Prostate gland (tissue), 2 donors: Measurements from ENCODE around the gene TBRG1.

ENCODE experiments used
- CTCF ChIP-seq, 4 experiments: fragments of 200-600 bp in 2 of 4; fragments of 450-650 bp in 2 of 4; sonication (generic) in 2 of 4; IDR thresholded peaks; 1 replicate in 3 of 4; 2 replicates in 1 of 4; pipeline ENCODE4 v1.5.1; 2016 to 2019; ENCODE audit warnings: antibody characterized with exemption in 4 of 4, mild to moderate bottlenecking in 2 of 4, moderate library complexity in 2 of 4
- POLR2A ChIP-seq: fragments of 450-650 bp; IDR thresholded peaks from one replicate; pipeline ENCODE4 v1.6.1; 2016; ENCODE audit warnings: antibody characterized with exemption, mild to moderate bottlenecking
- POLR2AphosphoS5 ChIP-seq: sonication (generic); formaldehyde crosslinking; IDR thresholded peaks from one replicate; pipeline ENCODE4 v1.6.1; 2017; ENCODE audit warnings: antibody characterized with exemption

- TF ChIP-seq CTCF (IDR thresholded peaks at IDR 0.05) = no peak
- TF ChIP-seq POLR2AphosphoS5 = no peak
- TF ChIP-seq POLR2A = no peak
These were observed 20.5 kb upstream of the TBRG1 start for GRCh38 chr11:124602193-124602592.
